IMR-90 (cell line): ENCODE data around the gene CAST. TPM values are rescaled to one million over a fixed set of nuclear protein-coding genes. Genes with fewer than 3 reads are reported as not detected.

Experiments
- ATAC-seq: fragments of 200-7000 bp; cut with Tn5 transposase; 2 replicates; pipeline ENCODE4 v1.9.1; 2020; ENCODE audit warnings: low read depth, mild to moderate bottlenecking, moderate library complexity
- BruUV-seq: library from RNA; stranded (reverse); fragments of 400-500 nt; replicated peaks from 2 replicates; lab custom pipeline; 2021; lab: Mats Ljungman, UMichigan
- CTCF ChIA-PET: fragments of 300-600 bp; formaldehyde crosslinking; extraction: SDS; loops from one replicate; lab custom pipeline; 2021; ENCODE audit warnings: antibody characterized with exemption; lab: Yijun Ruan, JAX
- POLR2A ChIA-PET: fragments of 300-600 bp; sonication (Branson Sonifier 250); formaldehyde crosslinking; loops from one replicate; lab custom pipeline; 2022; ENCODE audit warnings: antibody characterized with exemption; ENCODE audit not compliant: unreplicated experiment; lab: Charles Lee
- DNase-seq: peaks from one replicate; pipeline ENCODE4 v3.0.0; 2013
- H2AFZ ChIP-seq: replicated peaks from 2 replicates; pipeline ENCODE3; 2013; ENCODE audit warnings: low read length, mild to moderate bottlenecking; ENCODE audit not compliant: poor library complexity
- H2AK5ac ChIP-seq: 2 replicates; pipeline ENCODE4 v1.6.1; 2013; ENCODE audit warnings: low read depth, low read length, inconsistent platforms
- H2AK9ac ChIP-seq: replicated peaks from 2 replicates; pipeline ENCODE3; 2013; ENCODE audit warnings: mild to moderate bottlenecking, low read depth, low read length, moderate library complexity; ENCODE audit not compliant: poor library complexity
- H2BK120ac ChIP-seq: 2 replicates; pipeline ENCODE4 v1.6.1; 2013; ENCODE audit warnings: low read depth, low read length, inconsistent platforms
- H2BK15ac ChIP-seq: 3 replicates; pipeline ENCODE4 v1.6.1; 2013; ENCODE audit warnings: low read depth, low read length, inconsistent platforms
- H2BK20ac ChIP-seq: 2 replicates; pipeline ENCODE4 v1.6.1; 2013; ENCODE audit warnings: low read depth, mild to moderate bottlenecking, inconsistent platforms, low read length, moderate library complexity
- H2BK5ac ChIP-seq: 2 replicates; pipeline ENCODE4 v1.6.1; 2013; ENCODE audit warnings: mild to moderate bottlenecking, low read depth, low read length, inconsistent platforms; ENCODE audit not compliant: poor library complexity, severe bottlenecking
- H3K14ac ChIP-seq: replicated peaks from 2 replicates; pipeline ENCODE4 v1.6.1; 2013; ENCODE audit warnings: low read depth, low read length, inconsistent platforms
- H3K18ac ChIP-seq: 2 replicates; pipeline ENCODE4 v1.6.1; 2013; ENCODE audit warnings: low read depth, low read length, control low read depth
- H3K23ac ChIP-seq: 2 replicates; pipeline ENCODE4 v1.6.1; 2013; ENCODE audit warnings: low read depth, low read length, inconsistent platforms
- H3K27ac ChIP-seq: 2 replicates; pipeline ENCODE4 v1.5.1; 2013; ENCODE audit warnings: mild to moderate bottlenecking, control low read depth, low read length; ENCODE audit not compliant: insufficient read depth
- H3K27me3 ChIP-seq: 2 replicates; pipeline ENCODE4 v1.6.1; 2013; ENCODE audit warnings: low read length; ENCODE audit not compliant: control insufficient read depth, insufficient read depth
- H3K36me3 ChIP-seq: 2 replicates; pipeline ENCODE4 v1.6.1; 2013; ENCODE audit warnings: low read length, mixed read lengths; ENCODE audit not compliant: control insufficient read depth, insufficient read depth
- H3K4ac ChIP-seq: 2 replicates; pipeline ENCODE4 v1.6.1; 2013; ENCODE audit warnings: low read depth, low read length, inconsistent platforms
- H3K4me1 ChIP-seq: 2 replicates; pipeline ENCODE4 v1.6.1; 2013; ENCODE audit warnings: low read length, mixed read lengths; ENCODE audit not compliant: control insufficient read depth, insufficient read depth
- H3K4me2 ChIP-seq: 2 replicates; pipeline ENCODE4 v1.6.1; 2013; ENCODE audit warnings: low read depth, mild to moderate bottlenecking, control low read depth, low read length, moderate library complexity
- H3K4me3 ChIP-seq: 2 replicates; pipeline ENCODE4 v1.5.1; 2013; ENCODE audit warnings: low read depth, mild to moderate bottlenecking, control low read depth, low read length, moderate library complexity; ENCODE audit not compliant: insufficient read depth
- H3K56ac ChIP-seq: 2 replicates; pipeline ENCODE4 v1.6.1; 2013; ENCODE audit warnings: low read length, inconsistent platforms; ENCODE audit not compliant: insufficient read depth; ENCODE audit errors: extremely low read depth
- H3K79me1 ChIP-seq, 2 experiments: 2 replicates each; pipeline ENCODE4 v1.6.1; 2013; ENCODE audit warnings: low read length in 2 of 2, inconsistent platforms in 1 of 2, low read depth in 1 of 2
- H3K9ac ChIP-seq: 2 replicates; pipeline ENCODE4 v1.6.1; 2013; ENCODE audit warnings: low read depth, low read length, control low read depth
- H3K9me1 ChIP-seq: 2 replicates; pipeline ENCODE4 v1.6.1; 2013; ENCODE audit warnings: low read length, inconsistent platforms; ENCODE audit not compliant: insufficient read depth
- H3K9me3 ChIP-seq: 2 replicates; pipeline ENCODE4 v1.6.1; 2013; ENCODE audit warnings: low read length; ENCODE audit not compliant: control insufficient read depth, insufficient read depth
- H4K20me1 ChIP-seq: 2 replicates; pipeline ENCODE4 v1.6.1; 2013; ENCODE audit warnings: low read length, inconsistent platforms; ENCODE audit not compliant: insufficient read depth
- H4K5ac ChIP-seq: 2 replicates; pipeline ENCODE4 v1.6.1; 2013; ENCODE audit warnings: mild to moderate bottlenecking, low read depth, low read length, control low read depth
- H4K8ac ChIP-seq, 2 experiments: 2 replicates each; pipeline ENCODE4 v1.6.1; 2013; ENCODE audit warnings: low read depth in 2 of 2, low read length in 2 of 2, control low read depth in 1 of 2, inconsistent platforms in 1 of 2
- H4K91ac ChIP-seq: 2 replicates; pipeline ENCODE4 v1.6.1; 2013; ENCODE audit warnings: low read depth, low read length, inconsistent platforms; ENCODE audit not compliant: insufficient read depth
- BHLHE40 ChIP-seq: fragments of 150-350 bp; IDR thresholded peaks from 2 replicates; pipeline ENCODE4 v1.6.1; 2016; ENCODE audit warnings: mild to moderate bottlenecking, low read depth, low read length
- CEBPB ChIP-seq: IDR thresholded peaks from 2 replicates; pipeline ENCODE4 v1.6.1; 2012; ENCODE audit warnings: low read depth, low read length, improper control_type of control experiment
- FOS ChIP-seq: fragments of 150-350 bp; IDR thresholded peaks from 2 replicates; pipeline ENCODE4 v1.6.1; 2016; ENCODE audit warnings: low read depth, low read length
- MAZ ChIP-seq: IDR thresholded peaks from 2 replicates; pipeline ENCODE4 v1.6.1; 2012; ENCODE audit warnings: low read depth, mild to moderate bottlenecking, low read length, improper control_type of control experiment, moderate library complexity, borderline replicate concordance
- RAD21 ChIP-seq: IDR thresholded peaks from 2 replicates; pipeline ENCODE4 v1.6.1; 2012; ENCODE audit warnings: low read length, improper control_type of control experiment
- RCOR1 ChIP-seq: IDR thresholded peaks from 2 replicates; pipeline ENCODE4 v1.6.1; 2012; ENCODE audit warnings: mild to moderate bottlenecking, low read length, improper control_type of control experiment; ENCODE audit not compliant: insufficient replicate concordance
- SMC3 ChIP-seq: fragments of 150-350 bp; IDR thresholded peaks from 2 replicates; pipeline ENCODE4 v1.6.1; 2016; ENCODE audit warnings: low read depth, mild to moderate bottlenecking, antibody characterized with exemption, low read length, moderate library complexity
- WGBS, 2 experiments: methylation state at CpG; one replicate each; pipeline versions ENCODE4 v1.1.5 to v1.1.7; 2013; ENCODE audit warnings: missing lambda C conversion rate in 2 of 2; ENCODE audit not compliant: insufficient read length in 1 of 2; ENCODE audit errors: extremely low coverage in 2 of 2; 5-methylcytosine and 5-hydroxymethylcytosine counted together
- dilution Hi-C: fragments of 300-500 bp; cut with HindIII; formaldehyde crosslinking; loops from one replicate; pipeline ENCODE4 v1.14.3; 2018; ENCODE audit warnings: low sequenced_read_pairs; ENCODE audit not compliant: unreplicated experiment
- in situ Hi-C: fragments of 300-500 bp; cut with MboI; formaldehyde crosslinking; loops from 3 replicates; pipeline ENCODE4 v1.14.3; 2019; ENCODE audit warnings: low sequenced_read_pairs, inconsistent platforms, mixed read lengths
- intact Hi-C: fragments of 100-400 bp; cut with micrococcal nuclease; formaldehyde crosslinking; loops from 2 replicates; pipeline ENCODE4 v1.10.0; 2022
- polyA plus RNA-seq, 3 experiments: library from polyadenylated mRNA; depleted of rRNA; stranded (reverse); fragments of >200 nt; gene quantifications; 2 replicates each; pipeline ENCODE4 v1.2.3, GENCODE V29; 2012; ENCODE audit warnings: low replicate concordance in 1 of 3
- total RNA-seq: library from RNA; depleted of rRNA; stranded (reverse); fragments of >200 nt; gene quantifications from 2 replicates; pipeline ENCODE4 v1.2.3, GENCODE V29; 2012
- TF ChIP-seq, protein P1 (sequence below): fragments of 150-350 bp; IDR thresholded peaks from 2 replicates; pipeline ENCODE4 v1.6.1; 2016; ENCODE audit warnings: low read depth, mild to moderate bottlenecking, low read length, moderate library complexity, borderline replicate concordance

The CAST gene
- total and polyA plus RNA-seq, 2 of the 4 experiments (the other 2 are of a cell fraction), result 91.3 to 128 TPM

DNA sequence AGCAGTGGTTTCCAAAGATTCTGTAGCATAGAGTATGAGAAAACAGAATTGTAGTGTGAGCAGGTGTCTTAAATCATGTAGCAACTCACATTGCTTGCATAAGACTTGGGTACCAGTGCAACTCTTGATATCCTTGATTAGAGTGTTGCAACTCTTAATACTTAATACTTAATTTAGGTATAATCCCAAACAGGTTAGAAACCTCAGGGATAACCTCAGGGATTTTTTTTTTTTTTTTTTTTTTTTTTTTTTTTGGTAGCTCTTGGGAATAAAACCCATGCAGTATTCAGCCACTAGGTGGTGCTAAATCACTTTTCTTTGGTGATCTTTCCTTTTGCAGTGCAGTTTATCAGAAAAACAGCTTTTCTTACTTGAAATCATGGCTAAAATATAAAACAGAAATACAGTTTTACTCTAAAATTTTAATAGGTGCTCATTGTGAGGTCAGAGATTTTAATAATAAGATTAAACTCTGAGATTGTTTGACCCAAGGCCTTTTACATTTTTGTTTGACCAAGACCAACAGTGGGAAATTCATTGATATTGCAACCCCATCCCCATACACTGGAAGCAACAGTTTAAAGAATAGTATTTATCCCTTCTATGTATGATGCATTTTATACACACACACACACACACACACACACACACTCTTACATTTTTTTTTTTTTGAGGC, 90.3 kb downstream of the CAST start (continued):
- TF ChIP-seq, protein P1, sequence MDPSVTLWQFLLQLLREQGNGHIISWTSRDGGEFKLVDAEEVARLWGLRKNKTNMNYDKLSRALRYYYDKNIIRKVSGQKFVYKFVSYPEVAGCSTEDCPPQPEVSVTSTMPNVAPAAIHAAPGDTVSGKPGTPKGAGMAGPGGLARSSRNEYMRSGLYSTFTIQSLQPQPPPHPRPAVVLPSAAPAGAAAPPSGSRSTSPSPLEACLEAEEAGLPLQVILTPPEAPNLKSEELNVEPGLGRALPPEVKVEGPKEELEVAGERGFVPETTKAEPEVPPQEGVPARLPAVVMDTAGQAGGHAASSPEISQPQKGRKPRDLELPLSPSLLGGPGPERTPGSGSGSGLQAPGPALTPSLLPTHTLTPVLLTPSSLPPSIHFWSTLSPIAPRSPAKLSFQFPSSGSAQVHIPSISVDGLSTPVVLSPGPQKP, result no peak
- TF ChIP-seq BHLHE40, result no peak

DNA sequence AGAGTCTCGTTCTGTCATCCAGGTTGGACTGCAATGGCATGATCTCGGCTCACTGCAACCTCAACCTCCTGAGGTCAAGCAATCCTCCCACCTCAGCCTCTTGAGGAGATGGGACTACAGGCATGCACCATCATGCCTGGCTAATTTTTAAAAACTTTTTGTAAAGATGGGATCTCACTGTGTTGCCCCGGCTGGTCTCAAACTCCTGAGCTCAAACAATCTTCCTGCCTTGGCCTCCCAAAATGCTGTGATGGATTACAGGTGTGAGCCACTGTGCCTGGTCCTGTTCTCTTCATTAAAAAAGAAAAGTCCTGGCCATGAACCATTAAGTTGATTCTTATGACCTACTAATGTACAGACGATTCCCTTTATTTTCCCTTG, 90.8 kb downstream of the CAST start:
- Histone ChIP-seq H3K4me2 (no peak overlapping the region), H2BK15ac (no peak overlapping the region), H2AK5ac (no peak overlapping the region), H3K23ac (no peak overlapping the region), H3K4me1 (peaks cover 1% of the 10 kb centered on the region), H3K56ac (no peak overlapping the region), H3K27me3 (no peaks in the 10 kb centered on the region), H2AK9ac (no peak overlapping the region), H4K5ac (no peak overlapping the region), H3K36me3 (peaks cover 53% of the 10 kb centered on the region), H3K27ac (no peak overlapping the region), H3K9ac (no peak overlapping the region), H2BK120ac (no peak overlapping the region), H3K9me3 (no peaks in the 10 kb centered on the region), H2BK5ac (no peak overlapping the region), H3K79me1 (peaks cover 7 to 16% of the 10 kb centered on the region in 2 experiments; a peak in 3 of 4 replicates), H4K20me1 (no peaks in the 10 kb centered on the region), H2AFZ (no peak overlapping the region), H3K9me1 (no peaks in the 10 kb centered on the region), H4K8ac (no peak overlapping the region), H3K4me3 (no peak overlapping the region), H3K18ac (no peak overlapping the region), H3K4ac (no peak overlapping the region), H2BK20ac (no peak overlapping the region), H3K14ac (no peak overlapping the region), H4K91ac (no peak overlapping the region)
- 80% methylated on average over 1 of the region's 4 CpGs; no CpG with 5 or more reads in 1 of the 2 experiments for WGBS, 2 experiments
- dilution Hi-C loops, result no loop called here
- intact Hi-C loops, result loop anchor here (2.0 to 10.0 kb wide), 3 partner anchors 141 to 242 kb away; no protein-coding TSS in a partner anchor
- ATAC-seq (no peak), DNase-seq (no peak)
- ChIA-PET CTCF (interaction anchor here (0.6 to 2.0 kb wide), 12 partner anchors 11 to 411 kb away, joined by 3 to 12 read pairs (median 4); no protein-coding TSS in a partner anchor), POLR2A (no interaction called here)
- BruUV-seq, result no TSS peak
- in situ Hi-C loops, result loop anchor here (5.0 kb wide), 1 partner anchor 409 kb away; no protein-coding TSS in a partner anchor
- TF ChIP-seq CEBPB, result no peak
- TF ChIP-seq RCOR1, result no peak
- TF ChIP-seq FOS, result no peak
- no peak for TF ChIP-seq RAD21
- no peak for TF ChIP-seq BHLHE40
- TF ChIP-seq SMC3, result no peak
- no peak for TF ChIP-seq MAZ
